Measurements from ENCODE around the gene CBL.

CBL gene

DNA sequence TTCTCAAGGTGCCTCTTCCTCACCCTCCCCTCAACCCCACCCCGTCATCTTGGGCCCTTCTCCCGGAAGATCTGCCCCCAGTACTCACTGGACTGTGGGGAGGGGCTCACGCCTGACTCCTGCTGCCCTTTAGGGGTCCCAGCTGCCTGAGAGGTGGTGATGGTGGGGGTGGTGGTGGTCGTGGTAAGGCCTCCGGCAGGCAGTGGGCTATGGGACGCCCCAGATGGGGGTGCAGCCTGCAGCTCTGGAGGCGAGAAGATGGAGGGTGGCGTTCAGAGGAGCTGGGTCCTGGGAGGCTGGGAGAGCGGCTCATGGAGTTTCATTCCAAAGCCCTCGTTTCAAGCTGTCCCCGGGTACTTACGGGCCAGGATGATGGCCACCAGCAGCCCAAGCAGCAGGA, 139.5 kb downstream of the CBL start:
- H3K4me3 ChIP-seq (ENCODE audit: low read depth, low read length) = no peak overlapping the region
- DNase-seq (ENCODE audit: low read depth, low spot score) = no peak
- TF ChIP-seq, protein P1, sequence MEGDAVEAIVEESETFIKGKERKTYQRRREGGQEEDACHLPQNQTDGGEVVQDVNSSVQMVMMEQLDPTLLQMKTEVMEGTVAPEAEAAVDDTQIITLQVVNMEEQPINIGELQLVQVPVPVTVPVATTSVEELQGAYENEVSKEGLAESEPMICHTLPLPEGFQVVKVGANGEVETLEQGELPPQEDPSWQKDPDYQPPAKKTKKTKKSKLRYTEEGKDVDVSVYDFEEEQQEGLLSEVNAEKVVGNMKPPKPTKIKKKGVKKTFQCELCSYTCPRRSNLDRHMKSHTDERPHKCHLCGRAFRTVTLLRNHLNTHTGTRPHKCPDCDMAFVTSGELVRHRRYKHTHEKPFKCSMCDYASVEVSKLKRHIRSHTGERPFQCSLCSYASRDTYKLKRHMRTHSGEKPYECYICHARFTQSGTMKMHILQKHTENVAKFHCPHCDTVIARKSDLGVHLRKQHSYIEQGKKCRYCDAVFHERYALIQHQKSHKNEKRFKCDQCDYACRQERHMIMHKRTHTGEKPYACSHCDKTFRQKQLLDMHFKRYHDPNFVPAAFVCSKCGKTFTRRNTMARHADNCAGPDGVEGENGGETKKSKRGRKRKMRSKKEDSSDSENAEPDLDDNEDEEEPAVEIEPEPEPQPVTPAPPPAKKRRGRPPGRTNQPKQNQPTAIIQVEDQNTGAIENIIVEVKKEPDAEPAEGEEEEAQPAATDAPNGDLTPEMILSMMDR (IDR thresholded peaks at IDR 0.05; ENCODE audit: low read depth, low read length) = no peak
- in situ Hi-C loops (cut with HindIII; ENCODE audit: low sequenced_read_pairs) = no loop called here

DNA sequence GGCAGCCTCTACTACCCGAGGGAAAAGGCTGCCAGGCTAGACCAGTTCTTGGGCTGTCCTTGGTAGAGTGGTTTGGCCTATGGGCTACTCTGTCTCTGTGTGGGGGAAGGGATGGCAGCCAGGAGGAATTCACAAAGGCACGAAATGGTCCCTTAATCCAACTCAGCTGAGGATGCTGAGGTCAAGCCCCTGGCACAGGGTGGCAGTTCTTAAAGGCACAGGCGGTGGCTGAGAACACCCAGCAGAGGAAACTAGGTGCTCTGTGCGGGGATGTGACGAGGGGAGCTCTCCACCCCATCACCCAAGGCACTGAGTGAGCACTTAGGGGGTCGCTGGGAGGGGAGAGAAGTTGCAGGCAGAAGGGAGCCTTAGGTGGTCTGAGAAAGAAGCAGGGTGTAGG, 140.5 kb downstream of the CBL start, which contains the start of gene MFRP:
Gene MFRP, minus strand, starts transcription at position 101 of the 400 bp plus-strand sequence. CDS start 192 bp downstream, outside the sequence.
- no peak for DNase-seq (ENCODE audit: low read depth, low spot score)
- no peak within 1 kb of the TSS for H3K4me3 ChIP-seq (ENCODE audit: low read depth, low read length)
- TF ChIP-seq, protein P1 (IDR thresholded peaks at IDR 0.05; ENCODE audit: low read depth, low read length) = no peak
- in situ Hi-C loops (cut with HindIII; ENCODE audit: low sequenced_read_pairs) = no loop called here

DNA sequence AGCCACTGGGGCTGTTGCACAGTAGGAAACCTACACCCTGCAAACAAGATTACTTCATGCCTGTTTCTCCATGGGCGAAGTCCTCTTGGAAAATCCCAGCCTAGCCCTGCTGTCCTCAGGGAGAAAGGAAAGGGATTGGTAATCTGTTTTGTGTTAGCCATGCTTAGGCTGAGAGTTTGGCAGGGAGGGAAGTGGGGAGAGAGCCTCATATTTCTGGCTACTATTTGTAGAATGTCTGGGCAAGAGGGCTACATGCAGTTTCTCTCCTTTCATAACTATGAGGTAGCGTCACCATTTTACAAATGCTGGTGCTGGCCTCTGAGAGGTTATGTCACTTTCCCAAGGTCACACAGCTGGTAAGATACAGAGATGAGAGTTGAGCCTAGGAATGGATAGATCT, 141.1 kb downstream of the CBL start:
- no peak for DNase-seq (ENCODE audit: low read depth, low spot score)
- H3K4me3 ChIP-seq (ENCODE audit: low read depth, low read length) = no peak overlapping the region
- TF ChIP-seq, protein P1 (IDR thresholded peaks at IDR 0.05; ENCODE audit: low read depth, low read length) = no peak
- in situ Hi-C loops (cut with HindIII; ENCODE audit: low sequenced_read_pairs) = no loop called here

DNA sequence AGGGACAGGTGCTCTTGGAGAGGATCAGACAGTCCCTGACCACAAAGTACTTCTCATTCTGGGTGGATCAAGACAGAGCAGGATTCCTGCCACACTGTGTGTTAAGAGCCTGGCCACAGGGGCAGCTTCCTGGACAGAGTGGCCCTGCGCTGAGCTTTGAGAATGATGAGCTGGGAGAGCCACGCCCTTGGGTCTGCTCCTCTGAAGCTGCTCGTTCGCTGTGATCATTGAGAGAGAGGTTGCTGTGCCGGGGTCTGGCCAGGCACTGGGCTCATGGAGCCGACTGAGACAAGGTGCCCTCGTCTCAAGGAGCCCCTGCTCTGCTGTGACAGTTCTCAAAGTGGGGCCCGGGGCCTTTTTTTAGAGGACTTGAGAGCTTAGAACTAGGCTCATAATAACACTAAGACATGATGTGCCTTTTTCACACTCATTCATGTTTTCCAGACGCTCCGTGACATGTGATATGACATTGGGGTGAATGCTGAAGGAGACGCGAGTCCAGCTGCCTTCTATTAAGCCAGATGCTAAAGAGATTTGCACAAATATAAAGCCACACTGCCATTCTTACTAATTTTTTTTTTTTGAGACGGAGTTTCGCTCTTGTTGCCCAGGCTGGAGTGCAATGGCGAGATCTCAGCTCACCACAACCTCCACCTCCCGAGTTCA, 141.9 kb downstream of the CBL start:
- no peak overlapping the region for H3K4me3 ChIP-seq (ENCODE audit: low read depth, low read length)
- TF ChIP-seq, protein P1 (IDR thresholded peaks at IDR 0.05; ENCODE audit: low read depth, low read length) = no peak
- no peak for DNase-seq (ENCODE audit: low read depth, low spot score)
- in situ Hi-C loops (cut with HindIII; ENCODE audit: low sequenced_read_pairs) = no loop called here

DNA sequence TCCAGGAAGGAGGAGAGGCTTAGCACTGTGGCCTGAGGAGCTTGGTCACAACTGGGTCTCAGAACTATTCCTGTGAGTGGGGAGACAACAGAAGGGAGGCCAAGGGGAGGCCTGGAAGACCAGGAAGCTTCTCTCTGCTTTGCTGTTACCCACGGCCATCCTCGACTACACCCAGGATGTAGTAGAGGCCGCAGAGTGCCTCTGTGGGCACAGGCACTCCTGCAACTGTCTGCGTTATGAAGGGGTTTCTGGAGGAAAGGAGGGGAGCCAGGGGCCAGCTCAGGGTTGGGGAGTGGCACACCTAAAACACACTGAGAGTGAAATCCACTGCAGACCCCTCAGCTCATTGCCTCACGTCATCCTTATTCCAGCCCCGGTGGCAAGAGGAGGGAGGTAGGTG, 144.2 kb downstream of the CBL start:
- H3K4me3 ChIP-seq (ENCODE audit: low read depth, low read length) = no peak overlapping the region
- TF ChIP-seq, protein P1 (IDR thresholded peaks at IDR 0.05; ENCODE audit: low read depth, low read length) = no peak
- no peak for DNase-seq (ENCODE audit: low read depth, low spot score)
- in situ Hi-C loops (cut with HindIII; ENCODE audit: low sequenced_read_pairs) = no loop called here

DNA sequence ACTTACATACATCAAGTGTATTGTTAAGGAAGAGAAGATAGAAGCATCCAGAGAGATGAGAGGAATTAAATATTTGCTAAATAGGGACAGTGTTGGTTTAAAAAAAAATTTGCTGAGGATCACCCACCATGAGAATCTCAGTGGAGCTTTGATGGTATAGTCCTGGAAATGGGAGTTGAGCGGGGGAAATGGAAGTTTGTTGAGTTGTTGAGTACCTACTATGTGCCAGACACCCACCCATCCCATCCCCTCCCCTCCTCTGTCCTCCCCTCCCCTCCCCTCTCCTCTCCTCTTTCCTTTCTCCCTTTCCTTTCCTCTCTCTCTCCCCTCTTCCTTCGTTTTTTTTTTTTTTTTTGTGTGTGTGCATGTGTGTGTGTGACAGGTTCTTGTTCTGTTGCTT, 145.1 kb downstream of the CBL start:
- DNase-seq (ENCODE audit: low read depth, low spot score) = no peak
- no peak overlapping the region for H3K4me3 ChIP-seq (ENCODE audit: low read depth, low read length)
- TF ChIP-seq, protein P1 (IDR thresholded peaks at IDR 0.05; ENCODE audit: low read depth, low read length) = no peak
- in situ Hi-C loops (cut with HindIII; ENCODE audit: low sequenced_read_pairs) = no loop called here
